Omental fat pad (tissue), 4 donors: Measurements from ENCODE around the gene SEC22A. TPM values are rescaled to one million over a fixed set of nuclear protein-coding genes. Genes with fewer than 3 reads are reported as not detected.

Experiments used
- ATAC-seq: fragments of 150-250 bp; one replicate; pipeline ENCODE4 v1.9.1; 2016; ENCODE audit warnings: mild to moderate bottlenecking, moderate library complexity; ENCODE audit not compliant: low FRiP score
- DNase-seq: peaks from one replicate; pipeline ENCODE4 v3.0.0-alpha.2; 2019; ENCODE audit warnings: low spot score
- total RNA-seq, 4 donors: library from RNA; depleted of rRNA; stranded (reverse); fragments of >200 nt; gene quantifications; one replicate each; pipeline ENCODE4 v1.1.0, GENCODE V29; 2016
- TF ChIP-seq, protein P1 (sequence below), 3 donors: fragments of 450-650 bp; IDR thresholded peaks; one replicate each; pipeline ENCODE4 v1.5.1; 2016 to 2017; ENCODE audit warnings: antibody characterized with exemption in 3 of 3, mild to moderate bottlenecking in 3 of 3, moderate library complexity in 2 of 3

SEC22A gene
- total RNA-seq, 4 donors from 2014 or later = 18.4 to 33.7 (median 31.1) TPM

DNA sequence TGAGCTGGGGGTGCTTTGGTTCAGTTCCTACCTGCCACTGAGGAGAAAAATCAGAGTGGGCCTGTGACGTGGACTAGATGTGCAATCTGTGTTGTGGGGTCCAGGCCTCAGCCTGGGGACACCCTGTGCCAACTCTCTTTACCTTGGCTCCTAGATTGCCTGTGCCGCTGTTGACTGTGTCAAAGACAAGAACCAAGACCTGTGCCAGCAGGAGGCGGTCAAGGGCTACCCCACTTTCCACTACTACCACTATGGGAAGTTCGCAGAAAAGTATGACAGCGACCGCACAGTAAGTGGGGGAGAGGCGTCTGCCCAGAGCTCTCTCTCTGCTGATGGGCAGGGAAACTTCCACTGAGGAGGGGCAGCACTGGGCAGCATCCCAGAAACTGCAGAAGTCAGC, 40.6 kb upstream of the SEC22A start:
- ATAC-seq = no peak
- TF ChIP-seq, protein P1, sequence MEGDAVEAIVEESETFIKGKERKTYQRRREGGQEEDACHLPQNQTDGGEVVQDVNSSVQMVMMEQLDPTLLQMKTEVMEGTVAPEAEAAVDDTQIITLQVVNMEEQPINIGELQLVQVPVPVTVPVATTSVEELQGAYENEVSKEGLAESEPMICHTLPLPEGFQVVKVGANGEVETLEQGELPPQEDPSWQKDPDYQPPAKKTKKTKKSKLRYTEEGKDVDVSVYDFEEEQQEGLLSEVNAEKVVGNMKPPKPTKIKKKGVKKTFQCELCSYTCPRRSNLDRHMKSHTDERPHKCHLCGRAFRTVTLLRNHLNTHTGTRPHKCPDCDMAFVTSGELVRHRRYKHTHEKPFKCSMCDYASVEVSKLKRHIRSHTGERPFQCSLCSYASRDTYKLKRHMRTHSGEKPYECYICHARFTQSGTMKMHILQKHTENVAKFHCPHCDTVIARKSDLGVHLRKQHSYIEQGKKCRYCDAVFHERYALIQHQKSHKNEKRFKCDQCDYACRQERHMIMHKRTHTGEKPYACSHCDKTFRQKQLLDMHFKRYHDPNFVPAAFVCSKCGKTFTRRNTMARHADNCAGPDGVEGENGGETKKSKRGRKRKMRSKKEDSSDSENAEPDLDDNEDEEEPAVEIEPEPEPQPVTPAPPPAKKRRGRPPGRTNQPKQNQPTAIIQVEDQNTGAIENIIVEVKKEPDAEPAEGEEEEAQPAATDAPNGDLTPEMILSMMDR (IDR thresholded peaks at IDR 0.05) = no peak
- no peak for DNase-seq

DNA sequence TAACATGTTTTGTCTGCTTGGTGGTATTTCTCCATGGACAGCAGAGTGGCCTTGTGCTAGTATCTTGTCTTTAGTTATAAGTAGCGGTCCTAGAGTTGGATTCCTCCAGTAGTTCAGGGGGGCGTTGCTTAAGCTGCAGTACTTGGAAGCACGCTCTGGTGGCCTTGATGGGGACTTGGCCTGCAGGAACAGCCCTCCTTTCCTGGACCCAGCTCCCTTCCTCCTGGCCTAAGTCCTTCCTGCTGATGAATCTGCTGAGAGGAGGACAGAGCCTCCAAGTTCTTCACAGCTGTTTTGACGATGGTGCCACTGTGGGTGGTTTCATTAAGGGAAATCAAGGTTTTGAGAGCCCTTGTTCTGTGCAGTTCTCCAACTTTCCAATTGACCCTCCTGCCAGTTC, 38.6 kb upstream of the SEC22A start:
- DNase-seq = no peak
- TF ChIP-seq, protein P1 (IDR thresholded peaks at IDR 0.05) = no peak
- no peak for ATAC-seq

DNA sequence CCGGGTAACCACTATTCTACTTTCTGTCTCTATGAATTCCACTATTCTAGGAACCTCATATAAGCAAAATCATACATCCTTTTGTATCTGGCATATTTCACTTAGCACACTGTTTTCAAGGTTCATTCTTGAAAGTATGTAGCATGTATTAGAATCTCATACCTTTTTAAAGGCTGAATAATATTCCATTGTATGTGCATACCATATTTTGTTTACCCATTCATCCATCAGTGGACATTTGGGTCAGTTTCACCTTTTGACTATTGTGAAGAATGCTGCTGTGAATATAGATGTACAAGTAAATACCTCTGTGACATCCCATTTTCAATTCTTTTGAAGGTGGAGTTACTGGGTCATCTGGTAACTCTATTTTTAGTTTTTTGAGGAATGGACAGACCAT, 36.6 kb upstream of the SEC22A start:
- TF ChIP-seq, protein P1 (IDR thresholded peaks at IDR 0.05) = no peak
- DNase-seq = no peak
- no peak for ATAC-seq

DNA sequence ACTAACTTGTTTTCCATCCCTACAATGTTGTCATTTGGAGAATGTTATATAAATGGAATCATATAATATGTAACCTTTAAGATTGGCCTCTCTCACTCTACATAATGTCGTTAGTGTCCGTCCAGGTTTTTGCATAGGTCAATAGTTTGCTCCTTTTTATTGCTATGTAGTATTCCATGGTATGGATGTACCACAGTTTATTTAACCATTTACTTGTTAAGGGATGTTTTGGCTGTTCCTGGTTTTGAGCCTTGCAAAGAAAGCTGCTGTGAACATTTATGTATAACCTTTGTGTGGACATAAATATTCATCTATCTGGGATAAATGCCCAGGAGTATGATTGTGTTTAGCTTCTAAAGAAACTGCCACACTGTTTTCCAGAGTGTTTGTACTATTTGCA, 34.1 kb upstream of the SEC22A start:
- ATAC-seq = no peak
- TF ChIP-seq, protein P1 (IDR thresholded peaks at IDR 0.05) = no peak
- DNase-seq = no peak

DNA sequence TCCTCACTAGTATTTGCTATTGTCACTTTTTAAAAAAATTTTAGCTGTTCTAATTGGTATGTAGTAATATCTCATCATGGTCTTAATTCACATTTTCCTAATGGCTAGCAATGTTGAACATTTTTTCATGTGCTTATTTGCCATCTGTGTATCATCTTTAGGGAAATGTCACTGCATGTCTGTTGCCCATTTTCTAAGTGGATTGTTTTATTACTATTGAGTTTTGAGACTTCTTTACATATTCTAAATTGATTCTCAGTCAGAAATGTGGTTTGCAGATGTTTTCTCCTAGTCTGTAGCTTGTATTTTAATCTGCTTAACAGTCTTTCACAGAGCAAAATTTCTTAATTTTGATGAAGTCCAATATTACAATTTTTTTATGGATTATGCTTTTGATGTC, 33.6 kb upstream of the SEC22A start:
- TF ChIP-seq, protein P1 (IDR thresholded peaks at IDR 0.05) = no peak
- ATAC-seq (no peak), DNase-seq (no peak)

DNA sequence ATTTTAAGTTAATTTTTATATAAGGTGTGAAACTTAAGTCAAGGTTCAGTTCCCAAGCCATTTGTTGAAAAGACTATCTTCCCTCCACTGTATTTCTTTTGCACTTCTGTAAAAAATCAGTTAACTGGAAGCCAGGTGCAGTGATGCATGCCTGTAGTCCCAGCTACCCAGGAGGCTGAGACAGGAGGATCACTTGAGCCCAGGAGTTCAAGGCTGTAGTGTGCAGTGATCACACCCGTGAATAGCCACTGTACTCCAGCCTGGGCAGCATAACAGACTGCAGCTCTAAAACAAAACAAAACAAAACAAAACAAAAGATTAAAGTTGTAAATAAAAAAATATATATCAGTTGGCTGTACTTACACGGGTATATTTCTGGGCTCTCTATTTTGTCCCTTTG, 33.1 kb upstream of the SEC22A start:
- ATAC-seq (no peak), DNase-seq (no peak)
- TF ChIP-seq, protein P1 (IDR thresholded peaks at IDR 0.05) = no peak

DNA sequence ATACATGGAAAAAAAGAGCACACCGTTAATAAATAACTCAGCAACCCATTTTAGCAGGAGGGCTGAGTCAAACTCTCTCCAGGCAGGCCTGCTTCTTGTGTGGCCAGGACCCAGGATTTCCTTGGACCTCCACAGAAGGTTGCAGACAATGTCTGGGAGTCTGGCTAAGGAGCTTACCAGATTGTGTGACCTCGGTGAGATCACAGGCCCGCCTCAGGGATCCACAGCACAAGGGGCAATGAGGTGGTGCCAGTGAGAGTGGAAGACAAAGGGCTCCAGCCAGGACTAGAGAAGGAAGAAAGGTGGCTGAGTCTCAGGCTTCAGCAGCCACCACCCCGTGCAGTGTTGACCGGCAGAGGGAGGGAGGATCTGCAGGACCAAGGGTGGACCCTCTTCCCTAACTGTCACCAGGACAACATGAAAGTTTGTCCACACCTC, 32.2 kb upstream of the SEC22A start:
- ATAC-seq = no peak
- no peak for DNase-seq
- TF ChIP-seq, protein P1 (IDR thresholded peaks at IDR 0.05) = no peak
